Right lung (tissue), 10 donors: ENCODE data around the gene IFNGR2. TPM values are rescaled to one million over a fixed set of nuclear protein-coding genes. Genes with fewer than 3 reads are reported as not detected.
"Not testable (repeated sequence)": the region's sequence is repeated elsewhere in the genome, so short reads cannot be mapped to it uniquely, and the experiment has no call there.

Source experiments
- DNase-seq, 2 donors: peaks; one replicate each; pipeline ENCODE4 v3.0.0-alpha.2; 2013
- long read RNA-seq, 8 donors: transcript quantifications; one replicate each; lab custom pipeline, GENCODE V29; 2026
- polyA plus RNA-seq, 5 donors: library from polyadenylated mRNA; unstranded; fragments of 120-200 nt; gene quantifications; one replicate each; pipeline versions ENCODE4 v1.2.1 to v1.2.3, GENCODE V29; 2013; ENCODE audit warnings: inconsistent platforms in 1 of 5, low replicate concordance in 1 of 5; ENCODE audit not compliant: insufficient read length in 5 of 5, insufficient read depth in 1 of 5

The IFNGR2 gene
- 10 to 100 TPM; 69.5 to 83.6 (median 75.5) TPM for polyA plus RNA-seq
- long read RNA-seq, donor 1, transcript IFNGR2-201 (7 exons, 2,221 nt), result major isoform, 37 of 55 reads
- long read RNA-seq, donor 1, partial matches to known transcripts, result 17 of 55 reads
- long read RNA-seq, donor 1, other reads (novel, unspliced or antisense), result 0 of 55 reads
- long read RNA-seq, donor 2, transcript IFNGR2-201 (7 exons, 2,221 nt), result major isoform, 23 of 88 reads
- long read RNA-seq, donor 2, partial matches to known transcripts, result 64 of 88 reads
- long read RNA-seq, donor 2, other reads (novel, unspliced or antisense), result 0 of 88 reads
- long read RNA-seq, donor 3, transcript IFNGR2-201 (7 exons, 2,221 nt), result major isoform, 28 of 39 reads
- long read RNA-seq, donor 3, partial matches to known transcripts, result 8 of 39 reads
- long read RNA-seq, donor 3, other reads (novel, unspliced or antisense), result 0 of 39 reads
- long read RNA-seq, donor 4, transcript IFNGR2-201 (7 exons, 2,221 nt), result major isoform, 20 of 30 reads
- long read RNA-seq, donor 4, partial matches to known transcripts, result 8 of 30 reads
- long read RNA-seq, donor 4, other reads (novel, unspliced or antisense), result 0 of 30 reads
- long read RNA-seq, donor 5, transcript IFNGR2-201 (7 exons, 2,221 nt), result major isoform, 30 of 340 reads
- long read RNA-seq, donor 5, partial matches to known transcripts, result 290 of 340 reads
- long read RNA-seq, donor 5, other reads (novel, unspliced or antisense), result 19 of 340 reads
- long read RNA-seq, donor 6, transcript IFNGR2-201 (7 exons, 2,221 nt), result major isoform, 28 of 116 reads
- long read RNA-seq, donor 6, partial matches to known transcripts, result 87 of 116 reads
- long read RNA-seq, donor 6, other reads (novel, unspliced or antisense), result 0 of 116 reads
- long read RNA-seq, donor 7, transcript IFNGR2-201 (7 exons, 2,221 nt), result major isoform, 25 of 30 reads
- long read RNA-seq, donor 7, partial matches to known transcripts, result 5 of 30 reads
- long read RNA-seq, donor 7, other reads (novel, unspliced or antisense), result 0 of 30 reads
- long read RNA-seq, donor 8, transcript IFNGR2-201 (7 exons, 2,221 nt), result major isoform, 14 of 35 reads
- long read RNA-seq, donor 8, partial matches to known transcripts, result 21 of 35 reads
- long read RNA-seq, donor 8, other reads (novel, unspliced or antisense), result 0 of 35 reads

GRCh38 chr21:33403128-33403785 lies at the start of gene IFNGR2:
TSS of gene IFNGR2 (plus strand) at chr21:33403413. CDS start at chr21:33403544, 131 bp downstream.
- DNase-seq, result no peak

GRCh38 chr21:33355355-33355754 lies 47.9 kb upstream of the IFNGR2 start:
- no peak for DNase-seq

DNA sequence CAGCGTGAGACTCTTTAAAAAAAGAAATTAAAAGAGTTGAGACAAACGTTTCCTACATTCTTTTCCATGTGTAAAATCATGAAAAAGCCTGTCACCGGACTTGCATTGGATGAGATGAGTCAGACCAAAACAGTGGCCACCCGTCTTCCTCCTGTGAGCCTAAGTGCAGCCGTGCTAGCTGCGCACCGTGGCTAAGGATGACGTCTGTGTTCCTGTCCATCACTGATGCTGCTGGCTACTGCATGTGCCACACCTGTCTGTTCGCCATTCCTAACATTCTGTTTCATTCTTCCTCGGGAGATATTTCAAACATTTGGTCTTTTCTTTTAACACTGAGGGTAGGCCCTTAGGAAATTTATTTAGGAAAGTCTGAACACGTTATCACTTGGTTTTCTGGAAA lies 47.2 kb upstream of the IFNGR2 start:
- DNase-seq, result no peak

DNA sequence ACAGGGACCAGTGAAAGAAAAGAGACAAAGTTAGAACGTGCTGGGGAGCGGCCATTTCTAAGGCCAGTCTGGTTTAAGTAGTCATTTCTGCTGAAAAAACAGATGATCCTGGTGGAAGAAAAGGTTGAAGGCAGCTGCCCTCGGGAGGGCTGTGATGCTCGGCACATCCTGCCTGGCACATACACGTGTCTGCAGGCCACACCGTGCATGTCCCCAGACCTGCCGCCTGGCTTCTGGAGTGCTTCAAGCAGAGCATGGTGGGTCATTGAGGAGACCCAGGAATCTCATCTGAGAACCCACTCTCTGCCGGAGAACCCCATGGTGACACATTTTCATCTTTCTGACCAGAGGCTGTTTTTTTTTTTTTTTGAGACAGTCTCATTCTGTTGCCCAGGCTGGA lies 46.0 kb upstream of the IFNGR2 start:
- no peak for DNase-seq

GRCh38 chr21:33359446-33359845 lies 43.8 kb upstream of the IFNGR2 start:
- no peak for DNase-seq

- DNase-seq, result no peak
These were observed 42.9 kb upstream of the IFNGR2 start for GRCh38 chr21:33360281-33360680.

- DNase-seq, result peak; percentile 44
These were observed 42.2 kb upstream of the IFNGR2 start for GRCh38 chr21:33360881-33361602.

- no peak for DNase-seq
These were observed 41.1 kb upstream of the IFNGR2 start for GRCh38 chr21:33362044-33362555.

DNA sequence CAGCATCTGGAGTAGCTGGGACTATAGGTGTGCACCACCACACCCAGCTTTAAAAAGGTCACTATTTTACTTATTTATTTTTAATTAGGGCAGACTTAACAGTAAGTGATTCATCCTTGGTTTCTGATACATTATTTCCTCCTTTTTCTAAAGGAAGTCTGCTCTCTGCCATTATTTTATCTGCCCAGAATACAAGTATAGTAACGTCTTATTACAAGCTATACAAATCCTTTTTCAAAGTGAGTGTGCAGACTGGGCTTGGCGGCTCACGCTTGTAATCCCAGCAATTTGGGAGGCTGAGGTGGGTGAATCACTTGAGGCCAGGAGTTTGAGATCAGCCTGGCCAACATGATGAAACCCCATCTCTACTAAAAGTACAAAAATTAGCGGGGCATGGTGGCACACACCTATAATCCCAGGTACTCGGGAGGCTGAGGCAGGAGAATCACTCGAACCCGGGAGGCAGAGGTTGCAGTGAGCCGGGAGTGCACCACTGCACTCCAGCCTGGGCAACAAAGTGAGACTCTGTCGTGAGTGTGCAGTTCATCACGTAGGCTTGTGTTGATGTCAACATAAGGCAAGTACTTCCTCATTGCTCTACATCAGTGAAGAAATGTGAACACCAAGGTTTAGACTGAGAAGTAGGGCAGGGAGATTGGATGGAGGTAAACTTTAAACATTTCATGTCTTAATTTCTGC lies 39.2 kb upstream of the IFNGR2 start:
- not testable (repeated sequence) for DNase-seq

DNA sequence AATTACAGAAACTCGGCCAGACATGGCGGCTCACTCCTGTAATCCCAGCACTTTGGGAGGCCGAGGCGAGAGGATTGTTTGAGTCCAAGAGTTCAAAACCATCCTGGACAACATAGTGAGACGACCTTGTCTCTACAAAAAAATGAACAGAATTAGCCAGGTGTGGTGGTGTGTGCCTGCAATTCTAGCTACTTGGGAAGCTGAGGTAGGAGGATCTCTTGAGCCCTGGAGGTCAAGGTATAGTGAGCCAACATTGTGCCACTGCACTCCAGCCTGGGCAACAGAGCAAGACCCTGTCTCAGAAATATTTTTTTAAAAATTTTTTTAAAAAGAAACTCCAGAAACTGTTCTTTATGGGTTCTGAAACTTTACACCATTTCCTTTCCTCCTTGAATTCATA lies 38.4 kb upstream of the IFNGR2 start:
- no peak for DNase-seq

DNA sequence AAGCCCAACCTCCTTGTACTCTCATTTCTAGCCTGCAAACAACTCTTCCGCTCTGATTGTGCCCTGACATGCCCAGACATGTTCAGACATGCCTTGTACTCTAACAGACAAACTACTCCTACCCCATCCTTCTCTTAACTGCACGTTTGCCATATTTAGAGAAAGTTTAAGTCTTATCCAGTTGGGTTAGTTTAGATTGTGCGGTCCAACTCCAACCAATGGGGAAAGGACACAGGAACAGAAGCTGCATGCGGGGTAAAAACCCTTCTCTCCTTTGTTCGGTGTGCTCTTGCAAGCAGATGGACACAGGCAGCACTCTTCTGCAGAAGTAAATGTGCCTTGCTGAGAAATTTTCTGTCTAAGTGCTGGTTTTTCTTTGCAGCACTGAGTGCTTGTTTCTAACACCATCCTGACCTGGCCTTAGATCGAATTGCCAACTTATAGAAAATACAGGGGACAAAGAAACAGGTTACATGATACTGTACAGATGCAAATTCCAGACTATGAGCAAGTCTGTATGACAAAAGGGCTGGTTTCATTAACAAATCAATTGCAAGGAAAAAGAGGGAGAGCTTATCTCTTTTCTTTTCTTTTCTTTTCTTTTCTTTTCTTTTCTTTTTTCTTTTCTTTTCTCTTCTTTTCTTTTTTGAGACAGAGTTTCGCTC lies 35.8 kb upstream of the IFNGR2 start:
- no peak for DNase-seq

DNA sequence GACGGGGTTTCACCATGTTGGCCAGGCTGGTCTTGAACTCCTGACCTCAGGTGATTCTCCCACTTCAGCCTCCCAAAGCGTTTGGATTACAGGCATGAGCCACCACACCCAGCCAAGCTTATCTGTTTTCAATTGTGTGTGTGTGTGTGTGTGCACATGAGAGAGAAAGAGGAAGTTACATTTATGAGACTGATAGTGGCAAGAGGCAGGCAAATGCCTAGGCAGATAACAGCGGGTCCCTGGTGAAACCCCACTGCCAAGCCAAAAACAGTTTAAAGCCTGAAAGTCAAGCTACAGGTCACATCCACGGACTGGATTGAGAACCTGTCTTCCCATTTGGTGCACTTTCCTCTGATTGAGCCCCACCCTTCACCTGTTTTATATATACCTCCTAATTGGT lies 35.1 kb upstream of the IFNGR2 start:
- no peak for DNase-seq

DNA sequence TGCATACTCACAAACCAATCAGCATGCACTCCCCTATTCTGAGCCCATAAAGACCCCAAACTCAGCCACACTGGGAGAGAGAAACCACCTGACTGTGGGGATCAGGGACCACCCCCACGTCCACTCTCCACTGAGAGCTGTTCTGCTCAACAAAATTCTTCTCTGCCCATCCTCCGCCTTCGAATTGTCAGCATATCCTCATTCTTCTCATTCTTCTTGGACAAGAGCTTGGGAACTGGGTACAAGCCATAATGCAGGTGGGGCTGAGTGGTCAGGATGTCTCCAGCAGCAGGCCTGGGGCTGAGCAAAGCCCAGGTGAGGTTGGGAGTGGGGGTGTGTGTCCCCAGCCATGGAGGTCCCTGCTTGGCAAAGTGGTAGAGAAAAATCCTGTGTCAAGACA lies 34.6 kb upstream of the IFNGR2 start:
- DNase-seq, result no peak

DNA sequence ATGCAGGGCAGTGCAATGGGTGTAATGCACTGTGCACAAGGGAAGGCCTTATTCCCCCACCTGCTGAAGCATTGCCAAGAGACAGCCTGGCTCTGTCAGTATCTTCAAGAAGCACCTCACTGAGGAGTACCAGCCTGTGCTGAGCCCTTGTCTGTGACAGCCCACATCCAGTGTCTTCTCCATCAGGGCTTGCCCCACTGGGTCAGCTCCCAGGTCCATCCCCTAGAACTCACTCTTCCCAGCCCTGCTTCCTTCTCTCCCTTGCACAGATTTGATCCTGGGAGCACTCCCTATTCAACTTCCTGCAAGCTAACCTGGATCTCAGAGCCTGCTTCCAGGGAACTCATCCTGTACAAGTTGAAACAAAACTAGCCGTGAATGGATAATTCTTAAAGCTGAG lies 33.6 kb upstream of the IFNGR2 start:
- DNase-seq, result no peak

DNA sequence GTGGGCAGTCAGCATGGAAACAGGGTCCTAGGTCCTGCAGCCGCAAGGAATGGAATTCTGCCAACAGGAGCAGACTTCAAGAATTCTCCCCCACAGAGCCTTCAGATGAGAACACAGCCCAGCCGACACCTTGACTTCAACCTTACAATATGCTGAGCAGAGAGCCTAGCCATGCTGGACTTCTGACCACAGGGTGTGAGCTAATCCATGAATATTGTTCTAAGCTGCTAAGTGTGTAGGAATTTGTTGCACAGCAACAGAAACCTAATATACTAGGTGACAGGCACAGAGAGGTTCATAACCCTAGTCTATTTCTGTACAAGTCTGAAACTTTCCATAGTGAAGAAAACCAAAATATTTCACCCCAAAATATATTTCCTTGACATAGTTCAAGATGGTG lies 32.9 kb upstream of the IFNGR2 start:
- DNase-seq, result no peak

DNA sequence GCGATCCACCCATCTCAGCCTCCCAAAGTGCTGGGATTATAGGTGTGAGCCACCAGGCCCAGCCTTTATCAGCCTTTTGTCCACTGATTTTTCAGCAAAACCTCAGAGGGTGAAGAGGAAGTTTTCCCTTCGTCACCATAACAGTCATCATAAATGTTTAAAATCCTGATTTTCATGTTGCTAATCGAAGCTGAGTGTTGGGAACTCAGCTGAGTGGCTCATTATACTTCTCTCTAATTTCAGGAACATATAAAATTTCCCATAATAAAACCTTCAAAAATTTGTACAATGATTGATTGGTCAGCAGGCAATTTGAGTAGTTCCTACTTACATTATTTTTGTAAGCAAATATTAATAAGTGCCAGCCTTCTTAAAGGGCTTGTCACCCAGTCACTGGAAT lies 31.8 kb upstream of the IFNGR2 start:
- DNase-seq, result no peak

- no peak for DNase-seq
These were observed 30.6 kb upstream of the IFNGR2 start for GRCh38 chr21:33372582-33372981.

GRCh38 chr21:33373451-33373850 lies 29.8 kb upstream of the IFNGR2 start:
- no peak for DNase-seq

DNA sequence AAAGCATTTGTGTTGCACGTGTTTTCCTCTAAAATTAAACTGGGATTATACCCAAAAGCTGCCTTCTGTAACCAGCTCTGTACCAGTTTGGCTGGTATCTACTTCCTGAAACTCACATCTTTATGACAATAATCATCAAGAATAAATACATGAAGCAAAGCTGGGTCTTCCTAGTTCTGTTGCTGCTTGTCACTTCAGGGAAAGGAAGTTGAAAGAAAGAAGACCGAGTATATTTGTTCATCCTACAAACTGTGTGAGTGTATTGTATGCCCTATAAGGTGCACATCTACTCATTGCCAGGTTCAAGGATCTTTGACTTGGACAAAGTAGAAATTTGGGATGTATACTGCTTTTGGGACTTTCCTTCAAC lies 29.1 kb upstream of the IFNGR2 start:
- no peak for DNase-seq
